Measurements from ENCODE around the gene MRPL42. TPM values are rescaled to one million over a fixed set of nuclear protein-coding genes. Genes with fewer than 3 reads are reported as not detected.

MRPL42 gene
- total and polyA plus RNA-seq, 2 experiments from 2014 or later, result 41.5 to 92.5 TPM

GRCh38 chr12:93521225-93522080 is 54.1 kb downstream of the MRPL42 start:
- Histone ChIP-seq H3K4me3 (no peak overlapping the region), H3K27ac (no peak overlapping the region), H3K9me3 (ENCODE audit: low read depth) (no peaks in the 10 kb centered on the region), H3K27me3 (no peaks in the 10 kb centered on the region), H3K36me3 (no peaks in the 10 kb centered on the region), H3K4me1 (ENCODE audit: low read depth) (no peaks in the 10 kb centered on the region)
- peak in 1 of 2 donors; percentile 57 for DNase-seq (ENCODE audit: low read depth in 1 of 2, low spot score in 1 of 2)
- TF ChIP-seq CTCF (IDR thresholded peaks at IDR 0.05; ENCODE audit: low read depth, low read length), result no peak

DNA sequence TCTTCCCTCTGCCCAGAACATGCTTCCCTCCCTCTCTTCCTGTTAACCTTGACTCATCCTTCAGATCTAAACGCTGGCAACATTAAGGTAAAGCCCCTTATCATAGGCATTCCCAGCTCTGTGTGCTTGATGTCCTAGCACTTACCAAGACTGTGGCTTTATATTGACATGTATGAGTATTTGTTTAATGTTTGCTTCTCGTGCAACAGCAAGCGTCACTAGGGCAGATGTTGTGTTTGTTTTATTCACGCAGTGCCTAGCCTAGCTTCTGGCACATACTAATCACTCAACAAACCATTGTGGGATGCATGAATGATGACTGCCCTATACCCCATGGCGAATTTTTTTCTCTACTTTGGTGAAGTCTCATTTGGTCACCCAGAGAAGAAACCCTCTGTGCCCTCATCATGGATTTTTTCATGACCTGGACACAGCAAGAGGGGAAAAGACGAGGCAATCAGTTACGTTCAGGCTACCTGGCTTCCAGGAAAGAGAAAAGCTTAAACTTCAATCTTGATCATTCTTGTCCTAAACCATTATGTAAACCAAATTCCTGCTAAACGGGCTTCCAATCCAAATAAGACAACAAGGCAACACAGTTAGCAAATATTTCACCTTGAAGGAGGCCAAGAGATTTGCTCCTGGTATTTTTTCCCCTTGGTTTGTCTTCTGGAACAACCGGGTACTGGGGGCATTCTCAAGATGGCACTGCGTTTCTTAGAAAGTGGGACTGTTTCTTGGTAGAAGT is 57.2 kb downstream of the MRPL42 start:
- no peak for TF ChIP-seq CTCF (IDR thresholded peaks at IDR 0.05; ENCODE audit: low read depth, low read length)
- H3K9me3 ChIP-seq (ENCODE audit: low read depth), result no peaks in the 10 kb centered on the region
- H3K27ac ChIP-seq, result no peak overlapping the region
- H3K36me3 ChIP-seq, result no peaks in the 10 kb centered on the region
- H3K4me1 ChIP-seq (ENCODE audit: low read depth), result no peaks in the 10 kb centered on the region
- DNase-seq (ENCODE audit: low read depth in 1 of 2, low spot score in 1 of 2), result no peak
- no peaks in the 10 kb centered on the region for H3K27me3 ChIP-seq
- H3K4me3 ChIP-seq, result no peak overlapping the region

- Histone ChIP-seq H3K27me3 (no peaks in the 10 kb centered on the region), H3K4me1 (ENCODE audit: low read depth) (no peaks in the 10 kb centered on the region), H3K36me3 (no peaks in the 10 kb centered on the region), H3K4me3 (no peak overlapping the region), H3K27ac (no peak overlapping the region), H3K9me3 (ENCODE audit: low read depth) (no peaks in the 10 kb centered on the region)
- peak; percentile 19 to 93 for DNase-seq (ENCODE audit: low read depth in 1 of 2, low spot score in 1 of 2)
- no peak for TF ChIP-seq CTCF (IDR thresholded peaks at IDR 0.05; ENCODE audit: low read depth, low read length)
These were observed 59.6 kb downstream of the MRPL42 start for GRCh38 chr12:93526786-93527428.

- peak in 1 of 2 donors; percentile 71 for DNase-seq (ENCODE audit: low read depth in 1 of 2, low spot score in 1 of 2)
These were observed 63.0 kb downstream of the MRPL42 start for GRCh38 chr12:93530358-93530757.

More at GRCh38 chr12:93530358-93530757, 63.0 kb downstream of the MRPL42 start:
- TF ChIP-seq CTCF (IDR thresholded peaks at IDR 0.05; ENCODE audit: low read depth, low read length), result no peak
- no peaks in the 10 kb centered on the region for H3K36me3 ChIP-seq
- H3K4me3 ChIP-seq, result no peak overlapping the region
- H3K9me3 ChIP-seq (ENCODE audit: low read depth), result no peaks in the 10 kb centered on the region
- no peak overlapping the region for H3K27ac ChIP-seq
- H3K27me3 ChIP-seq, result no peaks in the 10 kb centered on the region
- H3K4me1 ChIP-seq (ENCODE audit: low read depth), result no peaks in the 10 kb centered on the region
